HepG2 (cell line): ENCODE results near the gene P2RY8. TPM values are rescaled to one million over a fixed set of nuclear protein-coding genes. Genes with fewer than 3 reads are reported as not detected.

Experiments used
- ATAC-seq: fragments of 200-7000 bp; cut with Tn5 transposase; 3 replicates; pipeline ENCODE4 v1.9.1; 2020; ENCODE audit warnings: mild to moderate bottlenecking, moderate library complexity
- BruUV-seq: library from RNA; stranded (reverse); fragments of 400-500 nt; replicated peaks from 2 replicates; lab custom pipeline; 2021; lab: Mats Ljungman, UMichigan
- CTCF ChIA-PET: fragments of 300-600 bp; formaldehyde crosslinking; extraction: SDS; loops from one replicate; lab custom pipeline; 2021; ENCODE audit warnings: low total read pairs, inconsistent platforms, low intra/inter-chr PET ratio; lab: Yijun Ruan, JAX
- POLR2A ChIA-PET: fragments of 350-600 bp; sonication (Branson Sonifier 250); formaldehyde crosslinking; loops from one replicate; lab custom pipeline; 2020; ENCODE audit warnings: antibody characterized with exemption, inconsistent platforms; lab: Yijun Ruan, JAX
- DNase-seq: peaks from one replicate; pipeline ENCODE4 v3.0.0-alpha.2; 2015; ENCODE audit warnings: low spot score
- FAIRE-seq: peaks from 3 replicates; lab custom pipeline; 2011; peaks lifted over from hg19 to GRCh38; lab: Jason Lieb, UNC
- H2AFZ ChIP-seq: one replicate; pipeline ENCODE4 v1.6.1; 2011; ENCODE audit warnings: low read length, inconsistent platforms
- H3K27ac ChIP-seq: fragments of 300-600 bp; 3 replicates; pipeline ENCODE4 v1.8.0; 2011; ENCODE audit warnings: mixed run types, mild to moderate bottlenecking, mixed read lengths, low read length, inconsistent platforms; ENCODE audit not compliant: insufficient read depth; ENCODE audit errors: extremely low read length
- H3K27me3 ChIP-seq, 2 experiments: fragments of 200-600 bp in 1 of 2; 2 replicates in 1 of 2; 3 replicates in 1 of 2; pipeline versions ENCODE4 v1.6.0 to v1.8.0; 2011; ENCODE audit warnings: low read length in 2 of 2, mild to moderate bottlenecking in 2 of 2, moderate library complexity in 2 of 2, inconsistent platforms in 1 of 2; ENCODE audit not compliant: insufficient read depth in 2 of 2, control insufficient read depth in 1 of 2
- H3K36me3 ChIP-seq, 2 experiments: fragments of 200-600 bp in 1 of 2; replicated peaks in 1 of 2; 2 replicates in 1 of 2; 3 replicates in 1 of 2; pipeline versions ENCODE4 v1.5.1 to v1.8.0; 2011; ENCODE audit warnings: low read length in 2 of 2, inconsistent platforms in 1 of 2; ENCODE audit not compliant: insufficient read depth in 2 of 2, control insufficient read depth in 1 of 2
- H3K4me1 ChIP-seq: 2 replicates; pipeline ENCODE4 v1.5.1; 2012; ENCODE audit warnings: low read length, inconsistent platforms; ENCODE audit not compliant: insufficient read depth
- H3K4me2 ChIP-seq: 2 replicates; pipeline ENCODE4 v1.6.0; 2011; ENCODE audit warnings: low read depth, low read length, inconsistent platforms
- H3K4me3 ChIP-seq, 3 experiments: fragments of 200-600 bp in 1 of 3; sonication (generic), shearing (Covaris generic) in 1 of 3; replicated peaks in 1 of 3; 2 replicates each; pipeline ENCODE4 v1.5.1; 2011 to 2016; ENCODE audit warnings: low read length in 3 of 3, inconsistent platforms in 2 of 3, low read depth in 2 of 3, mild to moderate bottlenecking in 2 of 3, control low read depth in 1 of 3, mixed read lengths in 1 of 3; ENCODE audit not compliant: insufficient read depth in 1 of 3
- H3K79me2 ChIP-seq: one replicate; pipeline ENCODE4 v1.6.1; 2011; ENCODE audit warnings: low read length, inconsistent platforms; ENCODE audit not compliant: insufficient read depth
- H3K9ac ChIP-seq: 2 replicates; pipeline ENCODE4 v1.6.0; 2011; ENCODE audit warnings: mild to moderate bottlenecking, low read depth, low read length, inconsistent platforms; ENCODE audit not compliant: insufficient read depth
- H3K9me3 ChIP-seq: 2 replicates; pipeline ENCODE4 v1.5.1; 2012; ENCODE audit warnings: mild to moderate bottlenecking, low read length
- H4K20me1 ChIP-seq: 2 replicates; pipeline ENCODE4 v1.6.0; 2011; ENCODE audit warnings: inconsistent platforms, mild to moderate bottlenecking, low read length, moderate library complexity; ENCODE audit not compliant: insufficient read depth
- ADNP ChIP-seq: sonication (generic); formaldehyde crosslinking; IDR thresholded peaks from 2 replicates; pipeline ENCODE4 v1.4.0; 2020; ENCODE audit warnings: missing genetic modification reagents
- ARNTL ChIP-seq: sonication (generic); formaldehyde crosslinking; IDR thresholded peaks from 2 replicates; pipeline ENCODE4 v1.4.0; 2020; ENCODE audit warnings: mild to moderate bottlenecking, missing genetic modification reagents
- BCL3 ChIP-seq: sonication (generic); formaldehyde crosslinking; IDR thresholded peaks from 2 replicates; pipeline ENCODE4 v1.5.1; 2020; ENCODE audit warnings: mild to moderate bottlenecking, missing genetic modification reagents, moderate library complexity
- BORCS8-MEF2B ChIP-seq: sonication (generic); formaldehyde crosslinking; IDR thresholded peaks from 2 replicates; pipeline ENCODE4 v1.8.0; 2022; ENCODE audit warnings: mild to moderate bottlenecking, missing genetic modification reagents
- DNMT3B ChIP-seq: conservative IDR thresholded peaks from 2 replicates; pipeline ENCODE4 v1.6.1; 2016; ENCODE audit warnings: missing biosample characterization, control low read depth
- HDAC2 ChIP-seq: sonication (generic); formaldehyde crosslinking; IDR thresholded peaks from 2 replicates; pipeline ENCODE4 v1.4.0; 2020; ENCODE audit warnings: missing genetic modification reagents
- IKZF1 ChIP-seq: fragments of 450-650 bp; IDR thresholded peaks from 2 replicates; pipeline ENCODE4 v1.7.1; 2016
- MYNN ChIP-seq: sonication (generic); formaldehyde crosslinking; IDR thresholded peaks from 2 replicates; pipeline ENCODE4 v1.4.0; 2020; ENCODE audit warnings: mild to moderate bottlenecking, low read depth, missing genetic modification reagents
- NR2F2 ChIP-seq: IDR thresholded peaks from 2 replicates; pipeline ENCODE4 v1.6.1; 2012; ENCODE audit warnings: low read depth, inconsistent platforms, borderline replicate concordance
- POLR2A ChIP-seq, 2 experiments: IDR thresholded peaks; 2 replicates each; pipeline ENCODE4 v1.6.1; 2011; ENCODE audit warnings: low read depth in 2 of 2, low read length in 2 of 2, mild to moderate bottlenecking in 1 of 2, moderate library complexity in 1 of 2; ENCODE audit not compliant: insufficient read depth in 1 of 2
- POLR2G ChIP-seq: fragments of 200-400 bp; formaldehyde crosslinking; IDR thresholded peaks from 2 replicates; pipeline ENCODE4 v1.6.1; 2018; ENCODE audit warnings: mild to moderate bottlenecking, low read depth, low read length, moderate library complexity
- RBM22 ChIP-seq: fragments of 200-400 bp; formaldehyde crosslinking; optimal IDR thresholded peaks from 2 replicates; pipeline ENCODE3; 2017; ENCODE audit warnings: mild to moderate bottlenecking, low read length, moderate library complexity
- REPIN1 ChIP-seq: sonication (generic); formaldehyde crosslinking; IDR thresholded peaks from 2 replicates; pipeline ENCODE4 v1.8.0; 2022; ENCODE audit warnings: missing genetic modification reagents, low read depth, mild to moderate bottlenecking, borderline replicate concordance
- SOX5 ChIP-seq: IDR thresholded peaks from 2 replicates; pipeline ENCODE4 v1.6.1; 2016; ENCODE audit warnings: borderline replicate concordance
- SP140L ChIP-seq: sonication (generic); formaldehyde crosslinking; IDR thresholded peaks from 2 replicates; pipeline ENCODE4 v1.4.0; 2020; ENCODE audit warnings: missing genetic modification reagents, borderline replicate concordance
- STAT5B ChIP-seq: sonication (generic); formaldehyde crosslinking; IDR thresholded peaks from 2 replicates; pipeline ENCODE4 v1.4.0; 2020; ENCODE audit warnings: missing genetic modification reagents
- ZC3H4 ChIP-seq: sonication (generic); formaldehyde crosslinking; IDR thresholded peaks from 2 replicates; pipeline ENCODE4 v1.4.0; 2020; ENCODE audit warnings: missing genetic modification reagents, borderline replicate concordance
- ZMYM3 ChIP-seq: sonication (generic); formaldehyde crosslinking; IDR thresholded peaks from 2 replicates; pipeline ENCODE4 v1.5.1; 2020; ENCODE audit warnings: mild to moderate bottlenecking, missing genetic modification reagents
- ZNF432 ChIP-seq: sonication (generic); formaldehyde crosslinking; IDR thresholded peaks from 2 replicates; pipeline ENCODE4 v1.5.0; 2020; ENCODE audit warnings: missing genetic modification reagents, mild to moderate bottlenecking, borderline replicate concordance
- ZNF564 ChIP-seq: sonication (generic); formaldehyde crosslinking; IDR thresholded peaks from 2 replicates; pipeline ENCODE4 v1.8.1; 2023; ENCODE audit warnings: mild to moderate bottlenecking, missing genetic modification reagents
- ZNF703 ChIP-seq: sonication (generic); formaldehyde crosslinking; IDR thresholded peaks from 2 replicates; pipeline ENCODE4 v1.5.1; 2020; ENCODE audit warnings: missing genetic modification reagents, mild to moderate bottlenecking, moderate library complexity, borderline replicate concordance
- WGBS: methylation state at CpG from one replicate; pipeline ENCODE4 v1.1.6; 2017; ENCODE audit warnings: low lambda C conversion rate; 5-methylcytosine and 5-hydroxymethylcytosine counted together
- in situ Hi-C: cut with HindIII; loops from 2 replicates; pipeline ENCODE4 v1.10.0; 2017; ENCODE audit warnings: low pct_unique_long_range_greater_than_20kb; ENCODE audit not compliant: extremely low pct_ligation_motif_present
- intact Hi-C: fragments of 100-400 bp; cut with micrococcal nuclease; formaldehyde crosslinking; loops from one replicate; pipeline ENCODE4 v1.10.0; 2022; ENCODE audit not compliant: unreplicated experiment
- polyA plus RNA-seq, 8 experiments: library from polyadenylated mRNA; depleted of rRNA in 3 of 8; stranded (reverse) in 7 of 8; unstranded in 1 of 8; fragments of >200 nt; fragmentation: Illumina TruSeq in 4 of 8; extraction: Trizol in 4 of 8; gene quantifications; 2 replicates each; pipeline versions ENCODE4 v1.2.1 to v1.2.3, GENCODE V29; 2011 to 2016; ENCODE audit warnings: low read depth in 4 of 8, missing spikeins in 1 of 8, mixed read lengths in 1 of 8; ENCODE audit not compliant: insufficient read depth in 1 of 8
- total RNA-seq, 5 experiments: library from RNA; depleted of rRNA; stranded (reverse); fragments of >200 nt; fragmentation: Illumina TruSeq; extraction: Trizol; gene quantifications; 2 replicates each; pipeline ENCODE4 v1.2.3, GENCODE V29; 2016; ENCODE audit warnings: low read depth in 1 of 5
- TF ChIP-seq, protein P1 (sequence below): sonication (generic); formaldehyde crosslinking; IDR thresholded peaks from 2 replicates; pipeline ENCODE4 v1.8.1; 2023; ENCODE audit warnings: mild to moderate bottlenecking, missing genetic modification reagents
- TF ChIP-seq, protein P2 (sequence below): sonication (generic); formaldehyde crosslinking; IDR thresholded peaks from 2 replicates; pipeline ENCODE4 v1.8.0; 2022; ENCODE audit warnings: missing genetic modification reagents, mild to moderate bottlenecking, inconsistent platforms, borderline replicate concordance

The P2RY8 gene
- total and polyA plus RNA-seq, 2 of the 13 experiments (the other 11 are each of a cell fraction or from before 2014, with no cell fraction given), result 1.0 to 1.3 TPM

GRCh38 chrX:1417921-1418771 is 118.8 kb downstream of the P2RY8 start:
- in situ Hi-C loops (no loop called here), intact Hi-C loops (no loop called here)
- CTCF ChIA-PET, result no interaction called here
- no TSS peak for BruUV-seq
- Histone ChIP-seq H3K4me1 (peaks cover 12% of the 10 kb centered on the region), H3K9ac (no peak overlapping the region), H3K9me3 (peaks cover 9% of the 10 kb centered on the region; the same call in 1 of the 2 replicates), H3K36me3 (peaks cover 9 to 19% of the 10 kb centered on the region in 2 experiments; a peak in 4 of 5 replicates), H3K27ac (no peak overlapping the region), H3K79me2 (no peaks in the 10 kb centered on the region), H2AFZ (no peak overlapping the region), H3K27me3 (no peaks in the 10 kb centered on the region), H3K4me2 (no peak overlapping the region), H3K4me3 (no peak overlapping the region), H4K20me1 (peaks cover 3% of the 10 kb centered on the region; the same call in 1 of the 2 replicates)
- POLR2A ChIA-PET, result no interaction called here
- FAIRE-seq (no peak), ATAC-seq (no peak), DNase-seq (no peak)
- WGBS, result 99% methylated on average over 19 of the region's 20 CpGs
- TF ChIP-seq NR2F2, result no peak
- TF ChIP-seq, protein P1, sequence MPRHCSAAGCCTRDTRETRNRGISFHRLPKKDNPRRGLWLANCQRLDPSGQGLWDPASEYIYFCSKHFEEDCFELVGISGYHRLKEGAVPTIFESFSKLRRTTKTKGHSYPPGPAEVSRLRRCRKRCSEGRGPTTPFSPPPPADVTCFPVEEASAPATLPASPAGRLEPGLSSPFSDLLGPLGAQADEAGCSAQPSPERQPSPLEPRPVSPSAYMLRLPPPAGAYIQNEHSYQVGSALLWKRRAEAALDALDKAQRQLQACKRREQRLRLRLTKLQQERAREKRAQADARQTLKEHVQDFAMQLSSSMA (CRISPR knock-in tag), result no peak
- TF ChIP-seq STAT5B, result no peak
- TF ChIP-seq ZNF703 (CRISPR knock-in tag), result no peak
- no peak for TF ChIP-seq ZNF564 (CRISPR knock-in tag)
- TF ChIP-seq BORCS8-MEF2B, result peak; percentile 31; the same call in 1 of the 2 replicates
- TF ChIP-seq ZMYM3 (CRISPR knock-in tag), result peak; percentile 91
- peak; percentile 19; the same call in 1 of the 2 replicates for TF ChIP-seq POLR2G
- TF ChIP-seq BCL3 (CRISPR knock-in tag), result no peak
- TF ChIP-seq REPIN1 (CRISPR knock-in tag), result peak; percentile 48; the same call in 1 of the 2 replicates
- TF ChIP-seq, protein P2, sequence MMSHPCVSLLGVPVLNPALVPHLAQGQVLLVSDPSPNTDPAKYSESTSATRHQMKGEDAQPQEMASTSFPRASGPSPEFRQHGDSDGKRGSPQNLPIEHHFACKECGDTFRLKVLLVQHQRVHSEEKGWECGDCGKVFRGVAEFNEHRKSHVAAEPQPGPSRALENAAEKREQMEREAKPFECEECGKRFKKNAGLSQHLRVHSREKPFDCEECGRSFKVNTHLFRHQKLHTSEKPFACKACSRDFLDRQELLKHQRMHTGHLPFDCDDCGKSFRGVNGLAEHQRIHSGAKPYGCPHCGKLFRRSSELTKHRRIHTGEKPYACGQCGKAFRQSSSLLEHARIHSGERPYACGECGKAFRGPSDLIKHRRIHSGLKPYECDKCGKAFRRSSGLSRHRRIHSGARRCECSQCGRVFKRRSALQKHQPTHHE, result no peak
- no peak for TF ChIP-seq IKZF1
- no peak for TF ChIP-seq MYNN (CRISPR knock-in tag)
- TF ChIP-seq SP140L (CRISPR knock-in tag), result no peak
- no peak for TF ChIP-seq HDAC2
- peak; percentile 72 for TF ChIP-seq RBM22
- TF ChIP-seq DNMT3B, result no peak
- TF ChIP-seq SOX5 (CRISPR knock-in tag), result no peak
- no peak for TF ChIP-seq ZC3H4 (CRISPR knock-in tag)
- peak; percentile 50; the same call in 1 of the 2 replicates for TF ChIP-seq ADNP (CRISPR knock-in tag)
- no peak for TF ChIP-seq ZNF432 (CRISPR knock-in tag)
- no peak for TF ChIP-seq ARNTL
- TF ChIP-seq POLR2A (IDR thresholded peaks at IDR 0.05; ENCODE audit: insufficient read depth in 1 of 2, low read depth in 2 of 2, low read length in 2 of 2), result 0 out of 4 replicates have a peak, but pooled peaks of 1 of the 2 experiments have one; percentile 22
